ENCODE measurements around the gene EFNA1. TPM values are rescaled to one million over a fixed set of nuclear protein-coding genes. Genes with fewer than 3 reads are reported as not detected.
A peak's percentile ranks its signal among the peaks of the same experiment; 100 is the strongest.

Gene EFNA1
- total and polyA plus RNA-seq, 2 of the 13 experiments (the other 11 are each of a cell fraction or from before 2014, with no cell fraction given) = 81.8 to 874 TPM

- TF ChIP-seq ZNF318 (CRISPR knock-in tag; IDR thresholded peaks at IDR 0.05) (no peak), ZMYM4 (CRISPR knock-in tag; IDR thresholded peaks at IDR 0.05) (0 out of 2 replicates have a peak, but pooled peaks have one; percentile 33), HDAC1 (CRISPR knock-in tag; IDR thresholded peaks at IDR 0.05) (peak; percentile 70; the same call in 1 of the 2 replicates), ZNF616 (CRISPR knock-in tag; IDR thresholded peaks at IDR 0.05; ENCODE audit: low read depth) (no peak), MTF2 (CRISPR knock-in tag; IDR thresholded peaks at IDR 0.05; ENCODE audit: borderline replicate concordance) (no peak), DBP (CRISPR knock-in tag; IDR thresholded peaks at IDR 0.05; ENCODE audit: not compliant biosample characterization) (no peak), ZNF543 (CRISPR knock-in tag; IDR thresholded peaks at IDR 0.05) (0 out of 2 replicates have a peak, but pooled peaks have one; percentile 31), ZNF782 (CRISPR knock-in tag; IDR thresholded peaks at IDR 0.05; ENCODE audit: borderline replicate concordance) (no peak), FOXK1 (CRISPR knock-in tag; IDR thresholded peaks at IDR 0.05; ENCODE audit: borderline replicate concordance, low read depth) (0 out of 2 replicates have a peak, but pooled peaks have one; percentile 49), SNAPC5 (CRISPR knock-in tag; IDR thresholded peaks at IDR 0.05; ENCODE audit: borderline replicate concordance) (no peak), ATF5 (CRISPR knock-in tag; IDR thresholded peaks at IDR 0.05; ENCODE audit: low read depth) (no peak), SMYD3 (CRISPR knock-in tag; IDR thresholded peaks at IDR 0.05) (no peak), UBTF (CRISPR knock-in tag; IDR thresholded peaks at IDR 0.05) (no peak), KLF15 (CRISPR knock-in tag; IDR thresholded peaks at IDR 0.05; ENCODE audit: borderline replicate concordance) (no peak), ZSCAN12 (CRISPR knock-in tag; IDR thresholded peaks at IDR 0.05) (no peak), SOX5 (CRISPR knock-in tag; IDR thresholded peaks at IDR 0.05; ENCODE audit: borderline replicate concordance) (no peak; the same call in 1 of the 2 replicates), SP5 (CRISPR knock-in tag; IDR thresholded peaks at IDR 0.05; ENCODE audit: borderline replicate concordance, low read depth) (no peak)
Observed at GRCh38 chr1:155178441-155179111, 50.9 kb downstream of the EFNA1 start (continued).

All from HepG2 (cell line).